Mucosa of rectum (tissue), 2 donors: ENCODE results near the gene RIN3.

ENCODE experiments used
- H3K27ac ChIP-seq, 2 donors: one replicate each; pipeline ENCODE4 v1.7.0; 2013; ENCODE audit warnings: inconsistent platforms in 2 of 2, low read depth in 2 of 2, low read length in 2 of 2
- H3K27me3 ChIP-seq, 2 donors: one replicate each; pipeline ENCODE4 v1.7.0; 2013; ENCODE audit warnings: low read length in 2 of 2; ENCODE audit not compliant: control insufficient read depth in 2 of 2, insufficient read depth in 2 of 2
- H3K36me3 ChIP-seq, 2 donors: one replicate each; pipeline ENCODE4 v1.7.0; 2013; ENCODE audit warnings: low read length in 2 of 2; ENCODE audit not compliant: control insufficient read depth in 2 of 2, insufficient read depth in 2 of 2
- H3K4me1 ChIP-seq, 2 donors: one replicate each; pipeline ENCODE4 v1.7.0; 2013; ENCODE audit warnings: low read length in 2 of 2, mild to moderate bottlenecking in 1 of 2; ENCODE audit not compliant: control insufficient read depth in 2 of 2, insufficient read depth in 2 of 2
- H3K4me3 ChIP-seq, 2 donors: one replicate each; pipeline ENCODE4 v1.7.0; 2013; ENCODE audit warnings: low read length in 2 of 2
- H3K9ac ChIP-seq, 2 donors: one replicate each; pipeline ENCODE4 v1.7.0; 2013; ENCODE audit warnings: low read length in 2 of 2, low read depth in 1 of 2, mild to moderate bottlenecking in 1 of 2
- H3K9me3 ChIP-seq, 2 donors: one replicate each; pipeline ENCODE4 v1.7.0; 2013; ENCODE audit warnings: low read length in 2 of 2; ENCODE audit not compliant: control insufficient read depth in 2 of 2
- donor health status: healthy.
- donor health status: Normal muscosa, but diverticular disease.

Gene RIN3

DNA sequence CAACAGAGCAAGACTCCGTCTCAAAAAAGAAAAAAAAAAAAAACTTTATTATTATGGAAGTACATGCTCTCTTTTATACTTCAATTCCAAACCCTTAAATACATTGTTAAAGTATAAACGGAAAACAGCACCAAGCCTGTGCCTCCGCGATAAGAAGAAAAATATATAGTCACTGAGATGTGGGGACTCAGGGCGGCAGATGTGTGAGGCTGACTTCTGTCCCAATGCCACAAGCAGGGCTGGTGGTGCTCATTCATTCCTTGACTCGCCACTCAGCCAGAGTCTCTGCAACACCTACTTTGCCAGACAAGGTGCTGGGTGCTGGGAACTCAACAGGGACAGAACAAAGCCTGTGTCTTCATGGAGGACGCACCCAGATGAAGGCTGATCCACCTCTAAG, 221.0 kb downstream of the RIN3 start:
- H3K4me3 ChIP-seq, result no peak overlapping the region
- no peaks in the 10 kb centered on the region for H3K27me3 ChIP-seq
- H3K27ac ChIP-seq, result no peak overlapping the region
- no peak overlapping the region for H3K9ac ChIP-seq
- peaks cover 11 to 24% of the 10 kb centered on the region in 2 donors for H3K4me1 ChIP-seq
- peaks cover 11 to 12% of the 10 kb centered on the region in 2 donors for H3K36me3 ChIP-seq
- H3K9me3 ChIP-seq, result no peaks in the 10 kb centered on the region

DNA sequence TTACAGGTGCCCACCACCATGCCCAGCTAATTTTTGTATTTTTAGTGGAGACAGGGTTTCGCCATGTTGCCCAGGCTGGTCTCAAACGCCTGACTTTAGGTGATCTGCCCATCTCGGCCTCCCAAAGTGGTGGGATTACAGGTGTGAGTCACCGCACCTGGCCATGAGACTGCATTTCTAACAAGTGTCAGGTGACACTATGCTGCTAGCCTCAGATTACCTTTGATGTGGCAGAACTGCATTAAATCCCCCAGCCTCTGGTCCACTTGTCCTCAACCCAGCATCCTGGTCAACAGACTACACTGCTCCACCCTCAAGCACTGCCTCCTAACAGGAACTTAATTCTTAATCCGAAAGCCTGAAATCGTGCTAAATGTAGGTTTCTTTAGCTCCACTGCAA, 221.8 kb downstream of the RIN3 start:
- Histone ChIP-seq H3K27ac (no peak overlapping the region), H3K4me1 (peaks cover 11 to 24% of the 10 kb centered on the region in 2 donors), H3K9me3 (no peaks in the 10 kb centered on the region), H3K36me3 (peaks cover 11 to 12% of the 10 kb centered on the region in 2 donors), H3K4me3 (no peak overlapping the region), H3K9ac (no peak overlapping the region), H3K27me3 (no peaks in the 10 kb centered on the region)

DNA sequence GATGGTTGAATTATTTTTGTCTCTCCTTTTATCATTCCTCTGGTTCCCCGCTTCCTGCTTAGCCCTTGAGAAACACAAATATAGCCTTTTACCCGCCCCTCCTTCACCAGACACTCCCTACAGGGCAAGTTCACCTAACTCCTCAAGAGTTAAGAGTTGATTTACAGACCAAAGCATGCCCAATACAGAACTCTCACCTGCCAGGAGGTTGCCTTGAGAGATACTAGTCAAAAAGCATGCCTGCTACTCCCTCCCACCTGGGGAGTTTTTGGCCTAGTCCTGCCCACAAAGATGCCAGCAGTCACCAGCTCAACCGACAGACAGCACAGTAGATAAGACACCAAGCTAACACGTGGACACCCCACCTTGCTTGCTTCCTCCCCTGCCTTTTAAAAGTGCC, 223.6 kb downstream of the RIN3 start:
- Histone ChIP-seq H3K9ac (peak overlapping the region in 1 of 2 donors; percentile 3), H3K27me3 (no peaks in the 10 kb centered on the region), H3K27ac (peak overlapping the region; percentile 43 to 61), H3K9me3 (no peaks in the 10 kb centered on the region), H3K36me3 (peaks cover 1 to 2% of the 10 kb centered on the region in 2 donors), H3K4me3 (peak overlapping the region in 1 of 2 donors; percentile 10), H3K4me1 (peaks cover 11 to 24% of the 10 kb centered on the region in 2 donors)

DNA sequence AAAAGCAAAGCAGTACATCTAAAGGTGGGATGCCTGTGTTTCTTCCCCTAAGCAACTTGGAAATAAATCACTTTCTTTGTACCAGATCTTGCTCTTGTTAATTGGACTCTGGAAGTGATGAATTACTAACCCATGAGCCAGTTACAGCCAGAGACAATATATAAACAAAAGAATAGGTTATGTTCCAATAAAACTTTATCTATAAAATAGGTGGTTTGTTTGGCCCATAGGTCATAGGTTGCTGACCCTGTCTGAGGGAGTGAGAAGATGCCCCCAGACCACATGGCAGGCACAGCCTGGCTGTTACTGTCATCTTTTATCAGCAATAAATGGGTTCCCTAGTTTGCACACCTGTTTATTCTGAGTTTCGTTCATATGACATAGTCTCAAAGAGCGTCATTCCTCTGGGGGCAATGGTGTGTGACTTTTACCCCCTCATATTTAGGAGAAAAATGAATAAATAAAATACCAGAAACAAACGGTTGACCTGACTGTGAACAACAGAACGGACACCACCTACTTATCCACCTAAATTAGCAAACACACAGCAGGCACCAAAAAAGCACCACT, 224.1 kb downstream of the RIN3 start:
- peak overlapping the region in 1 of 2 donors; percentile 10 for H3K4me3 ChIP-seq
- H3K9ac ChIP-seq, result peak overlapping the region in 1 of 2 donors; percentile 3
- H3K27ac ChIP-seq, result peak overlapping the region; percentile 43 to 61
- no peaks in the 10 kb centered on the region for H3K9me3 ChIP-seq
- peaks cover 11 to 24% of the 10 kb centered on the region in 2 donors for H3K4me1 ChIP-seq
- no peaks in the 10 kb centered on the region for H3K27me3 ChIP-seq
- peaks cover 0 to 5% of the 10 kb centered on the region in 2 donors for H3K36me3 ChIP-seq
